GM10266 (cell line): ENCODE measurements around the gene MLLT3.

Experiments used
- DNase-seq: peaks from one replicate; pipeline ENCODE4 v3.0.0; 2012; ENCODE audit errors: extremely low spot score
- CTCF ChIP-seq: IDR thresholded peaks from 2 replicates; pipeline ENCODE4 v1.5.1; 2012; ENCODE audit warnings: mild to moderate bottlenecking, low read depth; ENCODE audit not compliant: control insufficient read depth, insufficient read depth; ENCODE audit errors: missing control alignments

MLLT3 gene

DNA sequence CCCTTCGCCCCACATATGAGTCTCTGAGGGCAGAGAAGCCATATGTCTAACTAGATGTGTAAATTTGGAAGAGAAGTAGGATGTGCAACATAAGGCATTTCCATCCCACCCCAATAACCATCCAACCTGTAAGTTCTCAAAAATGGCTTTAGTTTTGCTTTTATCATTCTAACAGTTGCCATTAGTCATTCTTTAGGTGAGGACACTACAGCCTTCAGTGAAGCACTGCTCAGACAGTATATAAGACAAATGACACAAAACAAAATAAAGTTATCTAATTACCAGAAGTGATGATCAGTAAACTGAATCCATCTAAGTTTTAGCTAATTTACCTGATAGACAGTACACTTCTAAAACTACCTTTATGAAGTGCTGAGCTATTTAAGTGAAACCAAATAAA lies 23.9 kb downstream of the MLLT3 start:
- no peak for DNase-seq
- no peak for TF ChIP-seq CTCF

- DNase-seq = no peak
- TF ChIP-seq CTCF = no peak
Measured at GRCh38 chr9:20597862-20598261, 24.4 kb downstream of the MLLT3 start.

DNA sequence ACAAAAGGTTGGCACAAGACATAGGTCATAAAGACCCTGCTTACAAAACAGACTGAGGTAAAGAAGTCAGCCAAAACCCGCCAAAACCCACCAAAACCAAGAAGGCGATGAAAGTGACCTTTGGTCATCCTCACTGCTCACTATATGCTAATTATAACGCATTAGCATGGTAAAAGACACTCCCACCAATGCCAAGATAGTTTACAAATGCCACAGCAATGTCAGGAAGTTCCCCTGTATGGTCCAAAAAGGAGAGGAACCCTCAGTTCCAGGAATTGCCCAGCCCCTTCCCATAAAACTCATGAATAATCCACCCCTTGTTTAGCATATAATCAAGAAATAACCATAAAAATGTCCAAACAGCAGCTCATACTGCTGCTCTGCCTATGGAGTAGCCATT lies 27.7 kb downstream of the MLLT3 start:
- TF ChIP-seq CTCF = no peak
- DNase-seq = no peak

DNA sequence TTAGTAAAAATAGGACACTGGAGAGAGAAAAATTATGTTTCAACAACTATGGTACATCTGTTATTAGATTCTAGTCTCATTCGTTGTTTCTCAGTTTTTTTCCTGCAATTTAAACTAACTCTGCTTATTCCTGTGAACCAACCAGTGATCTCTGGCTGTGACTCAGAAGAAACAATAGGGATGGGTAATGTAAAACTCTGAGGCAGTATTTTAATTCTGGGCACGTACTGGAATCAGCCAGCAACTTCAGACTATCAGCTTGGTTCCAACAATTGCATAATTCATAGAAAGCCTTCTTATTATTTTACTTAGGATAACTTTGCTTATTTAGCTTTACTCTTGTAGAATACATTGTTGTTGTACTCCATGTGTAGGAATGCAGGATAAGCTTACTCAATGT lies 28.8 kb downstream of the MLLT3 start:
- no peak for DNase-seq
- TF ChIP-seq CTCF = no peak

DNA sequence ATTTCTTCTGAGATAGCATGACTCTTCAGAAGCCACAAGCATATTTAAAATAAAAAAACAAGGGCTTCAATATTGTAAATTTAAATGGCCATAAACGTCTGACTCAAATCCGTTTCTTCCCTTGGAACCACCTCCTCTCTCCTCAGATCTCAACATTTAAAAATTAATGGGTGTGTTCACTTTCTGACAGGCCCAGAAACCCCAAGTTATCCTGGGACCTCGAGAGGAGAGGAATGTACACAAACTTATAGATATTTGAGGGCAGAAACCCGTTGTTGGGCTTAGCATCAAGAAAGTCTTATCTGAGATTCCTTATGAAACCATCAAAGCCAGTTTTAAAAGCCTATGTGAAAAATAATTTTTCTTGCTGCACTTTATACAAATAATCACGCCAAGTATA lies 29.2 kb downstream of the MLLT3 start:
- no peak for TF ChIP-seq CTCF
- no peak for DNase-seq

DNA sequence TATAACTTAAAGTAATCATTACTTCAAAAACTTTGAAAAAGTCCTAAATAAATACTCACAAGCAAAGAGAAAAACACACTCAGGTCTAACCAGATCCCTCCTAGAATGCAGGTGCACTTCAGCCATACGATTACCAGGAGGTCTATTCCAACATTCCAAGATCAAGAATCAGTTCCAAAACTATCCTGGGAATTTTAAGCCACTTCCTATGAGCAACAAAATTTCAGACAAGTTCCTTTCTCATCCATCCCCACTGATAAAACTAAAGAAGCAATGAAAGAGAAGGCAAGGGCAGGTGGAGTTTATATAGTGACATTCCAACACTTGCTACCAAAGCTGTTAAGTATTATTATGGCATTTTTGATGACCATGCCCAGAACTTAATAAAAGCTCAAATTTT lies 29.6 kb downstream of the MLLT3 start:
- TF ChIP-seq CTCF = no peak
- DNase-seq = no peak

GRCh38 chr9:20591223-20591622 lies 31.1 kb downstream of the MLLT3 start:
- no peak for TF ChIP-seq CTCF
- DNase-seq = no peak
